HL-60 (cell line): Measurements from ENCODE around the gene ACO2.

ENCODE experiments used
- DNase-seq, 2 experiments: peaks; one replicate each; pipeline ENCODE4 v3.0.0-alpha.2; 2010 to 2020; ENCODE audit warnings: low read depth in 1 of 2, low spot score in 1 of 2
- H3K27ac ChIP-seq: fragments of 250-450 bp; sonication (Bioruptor Pico); replicated peaks from 2 replicates; pipeline ENCODE4 v1.5.1; 2020; ENCODE audit warnings: mild to moderate bottlenecking, moderate library complexity
- H3K27me3 ChIP-seq: fragments of 250-450 bp; sonication (Bioruptor Pico); 2 replicates; pipeline ENCODE4 v1.5.1; 2021; ENCODE audit warnings: mild to moderate bottlenecking, moderate library complexity; ENCODE audit not compliant: insufficient read depth, poor library complexity, severe bottlenecking
- H3K4me3 ChIP-seq: replicated peaks from 2 replicates; pipeline ENCODE4 v1.5.1; 2011; ENCODE audit warnings: mild to moderate bottlenecking, control low read depth, low read length; ENCODE audit not compliant: insufficient read depth
- GABPA ChIP-seq: IDR thresholded peaks from 2 replicates; pipeline ENCODE4 v1.6.1; 2012; ENCODE audit warnings: low read depth
- POLR2AphosphoS5 ChIP-seq: IDR thresholded peaks from 2 replicates; pipeline ENCODE4 v1.6.1; 2012; ENCODE audit warnings: low read depth
- REST ChIP-seq: IDR thresholded peaks from 2 replicates; pipeline ENCODE4 v1.6.1; 2012; ENCODE audit warnings: low read depth; ENCODE audit not compliant: insufficient replicate concordance
- SPI1 ChIP-seq: IDR thresholded peaks from 2 replicates; pipeline ENCODE4 v1.6.1; 2012; ENCODE audit warnings: low read depth, mild to moderate bottlenecking, borderline replicate concordance
- TF ChIP-seq, protein P1 (sequence below): IDR thresholded peaks from one replicate; pipeline ENCODE4 v1.5.1; 2011; ENCODE audit warnings: low read length, control low read depth, inconsistent platforms; ENCODE audit not compliant: insufficient read depth

Gene ACO2

GRCh38 chr22:41565403-41566054 is 96.6 kb downstream of the ACO2 start:
- TF ChIP-seq SPI1 (no peak), REST (no peak), GABPA (no peak), POLR2AphosphoS5 (no peak)
- TF ChIP-seq, protein P1, sequence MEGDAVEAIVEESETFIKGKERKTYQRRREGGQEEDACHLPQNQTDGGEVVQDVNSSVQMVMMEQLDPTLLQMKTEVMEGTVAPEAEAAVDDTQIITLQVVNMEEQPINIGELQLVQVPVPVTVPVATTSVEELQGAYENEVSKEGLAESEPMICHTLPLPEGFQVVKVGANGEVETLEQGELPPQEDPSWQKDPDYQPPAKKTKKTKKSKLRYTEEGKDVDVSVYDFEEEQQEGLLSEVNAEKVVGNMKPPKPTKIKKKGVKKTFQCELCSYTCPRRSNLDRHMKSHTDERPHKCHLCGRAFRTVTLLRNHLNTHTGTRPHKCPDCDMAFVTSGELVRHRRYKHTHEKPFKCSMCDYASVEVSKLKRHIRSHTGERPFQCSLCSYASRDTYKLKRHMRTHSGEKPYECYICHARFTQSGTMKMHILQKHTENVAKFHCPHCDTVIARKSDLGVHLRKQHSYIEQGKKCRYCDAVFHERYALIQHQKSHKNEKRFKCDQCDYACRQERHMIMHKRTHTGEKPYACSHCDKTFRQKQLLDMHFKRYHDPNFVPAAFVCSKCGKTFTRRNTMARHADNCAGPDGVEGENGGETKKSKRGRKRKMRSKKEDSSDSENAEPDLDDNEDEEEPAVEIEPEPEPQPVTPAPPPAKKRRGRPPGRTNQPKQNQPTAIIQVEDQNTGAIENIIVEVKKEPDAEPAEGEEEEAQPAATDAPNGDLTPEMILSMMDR = no peak
- DNase-seq = no peak
- no peaks in the 10 kb centered on the region for H3K27me3 ChIP-seq
- H3K27ac ChIP-seq = no peak overlapping the region
- no peak overlapping the region for H3K4me3 ChIP-seq

DNA sequence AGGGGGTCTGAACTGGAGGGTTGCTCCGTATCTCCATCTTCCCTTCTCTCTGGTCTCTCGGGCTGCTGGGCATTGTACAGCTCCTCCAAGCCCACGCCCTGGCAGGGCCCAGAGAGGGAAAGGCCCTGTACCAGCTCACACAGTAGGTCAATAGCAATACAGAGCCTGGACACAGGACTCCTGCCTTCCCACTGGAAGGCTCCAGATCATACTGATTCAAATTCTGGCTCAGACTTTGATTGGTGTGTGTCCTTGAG is 98.5 kb downstream of the ACO2 start:
- no peak for TF ChIP-seq REST
- no peak for DNase-seq
- H3K27ac ChIP-seq = no peak overlapping the region
- no peaks in the 10 kb centered on the region for H3K27me3 ChIP-seq
- no peak overlapping the region for H3K4me3 ChIP-seq

DNA sequence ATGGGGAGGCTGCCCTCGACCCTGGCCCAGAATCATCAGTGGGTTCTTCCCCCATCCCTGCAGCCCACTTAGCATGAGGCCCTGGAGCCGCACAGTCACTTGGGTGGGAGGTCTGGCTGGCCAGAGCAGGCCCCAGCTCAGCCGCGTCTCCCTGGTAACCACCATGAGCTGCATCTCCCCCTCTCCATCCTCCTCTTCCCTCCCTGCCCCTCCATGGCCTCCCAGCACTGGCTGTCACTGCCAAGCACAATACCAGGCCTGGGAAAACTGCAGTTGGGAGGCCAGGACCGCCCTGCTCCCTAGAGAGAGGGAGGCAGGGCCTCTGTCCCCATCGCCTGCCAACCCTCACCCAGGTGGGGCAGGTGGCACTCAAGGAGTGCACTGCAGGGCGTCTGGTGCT is 99.9 kb downstream of the ACO2 start:
- TF ChIP-seq REST (no peak), GABPA (no peak), SPI1 (no peak), POLR2AphosphoS5 (no peak)
- TF ChIP-seq, protein P1 = no peak
- no peak overlapping the region for H3K27ac ChIP-seq
- no peak overlapping the region for H3K4me3 ChIP-seq
- no peaks in the 10 kb centered on the region for H3K27me3 ChIP-seq
- DNase-seq = no peak

GRCh38 chr22:41570221-41570620 is 101.3 kb downstream of the ACO2 start:
- DNase-seq = no peak
- no peaks in the 10 kb centered on the region for H3K27me3 ChIP-seq
- H3K27ac ChIP-seq = no peak overlapping the region
- H3K4me3 ChIP-seq = no peak overlapping the region
- no peak for TF ChIP-seq SPI1
- no peak for TF ChIP-seq REST
- no peak for TF ChIP-seq GABPA
- TF ChIP-seq, protein P1 = no peak
- no peak for TF ChIP-seq POLR2AphosphoS5
